HepG2 (cell line): Measurements from ENCODE around the gene CEMP1. TPM values are rescaled to one million over a fixed set of nuclear protein-coding genes. Genes with fewer than 3 reads are reported as not detected.
A peak's percentile ranks its signal among the peaks of the same experiment; 100 is the strongest.

Source experiments
- AHR ChIP-seq: IDR thresholded peaks from 2 replicates; pipeline ENCODE4 v1.6.1; 2018; ENCODE audit warnings: missing genetic modification reagents, missing compliant biosample characterization
- FOXA3 ChIP-seq: IDR thresholded peaks from 2 replicates; pipeline ENCODE4 v1.6.1; 2016; ENCODE audit warnings: missing genetic modification reagents, missing compliant biosample characterization
- NFE2L2 ChIP-seq: fragments of 150-350 bp; IDR thresholded peaks from 2 replicates; pipeline ENCODE4 v1.6.1; 2014; ENCODE audit warnings: low read length
- NFIC ChIP-seq: IDR thresholded peaks from 2 replicates; pipeline ENCODE4 v1.6.1; 2012; ENCODE audit warnings: mild to moderate bottlenecking, low read length, inconsistent platforms
- RBM22 ChIP-seq: fragments of 200-400 bp; formaldehyde crosslinking; optimal IDR thresholded peaks from 2 replicates; pipeline ENCODE3; 2017; ENCODE audit warnings: mild to moderate bottlenecking, low read length, moderate library complexity
- SALL2 ChIP-seq: sonication (generic); formaldehyde crosslinking; IDR thresholded peaks from 2 replicates; pipeline ENCODE4 v1.8.1; 2023; ENCODE audit warnings: mild to moderate bottlenecking, missing genetic modification reagents, inconsistent platforms
- SIN3B ChIP-seq: fragments of 150-350 bp; IDR thresholded peaks from 2 replicates; pipeline ENCODE4 v1.6.1; 2014; ENCODE audit warnings: low read length
- SMAD3 ChIP-seq: sonication (generic); formaldehyde crosslinking; IDR thresholded peaks from 2 replicates; pipeline ENCODE4 v1.4.0; 2020; ENCODE audit warnings: missing genetic modification reagents
- SNAI1 ChIP-seq: sonication (generic); formaldehyde crosslinking; IDR thresholded peaks from 2 replicates; pipeline ENCODE4 v1.5.0; 2020; ENCODE audit warnings: mild to moderate bottlenecking, missing genetic modification reagents, borderline replicate concordance
- SPEN ChIP-seq: sonication (generic); formaldehyde crosslinking; IDR thresholded peaks from 2 replicates; pipeline ENCODE4 v1.5.1; 2020; ENCODE audit warnings: low read depth, mild to moderate bottlenecking, missing genetic modification reagents
- TBX3 ChIP-seq: fragments of 450-650 bp; IDR thresholded peaks from 2 replicates; pipeline ENCODE4 v1.6.1; 2017; ENCODE audit warnings: antibody characterized with exemption, mild to moderate bottlenecking, inconsistent platforms, borderline replicate concordance
- ZC3H4 ChIP-seq: sonication (generic); formaldehyde crosslinking; IDR thresholded peaks from 2 replicates; pipeline ENCODE4 v1.4.0; 2020; ENCODE audit warnings: missing genetic modification reagents, borderline replicate concordance
- ZNF350 ChIP-seq: sonication (generic); formaldehyde crosslinking; IDR thresholded peaks from 2 replicates; pipeline ENCODE4 v1.4.0; 2020; ENCODE audit warnings: mild to moderate bottlenecking, low read depth, missing genetic modification reagents, borderline replicate concordance
- ZNF563 ChIP-seq: sonication (generic); formaldehyde crosslinking; IDR thresholded peaks from 2 replicates; pipeline ENCODE4 v1.8.0; 2022; ENCODE audit warnings: mild to moderate bottlenecking, moderate library complexity, missing genetic modification reagents
- ZNF672 ChIP-seq: sonication (generic); formaldehyde crosslinking; IDR thresholded peaks from 2 replicates; pipeline ENCODE4 v1.8.1; 2022; ENCODE audit warnings: missing genetic modification reagents
- ZNF709 ChIP-seq: sonication (generic); formaldehyde crosslinking; IDR thresholded peaks from 2 replicates; pipeline ENCODE4 v1.5.0; 2020; ENCODE audit warnings: mild to moderate bottlenecking, missing genetic modification reagents
- ZNF788 ChIP-seq: sonication (generic); formaldehyde crosslinking; IDR thresholded peaks from 2 replicates; pipeline ENCODE4 v1.5.0; 2020; ENCODE audit warnings: mild to moderate bottlenecking, missing genetic modification reagents, borderline replicate concordance
- ZNF883 ChIP-seq: sonication (generic); formaldehyde crosslinking; IDR thresholded peaks from 2 replicates; pipeline ENCODE4 v1.5.1; 2020; ENCODE audit warnings: mild to moderate bottlenecking, missing genetic modification reagents; ENCODE audit errors: not compliant biosample characterization
- polyA plus RNA-seq, 8 experiments: library from polyadenylated mRNA; depleted of rRNA in 3 of 8; stranded (reverse) in 7 of 8; unstranded in 1 of 8; fragments of >200 nt; fragmentation: Illumina TruSeq in 4 of 8; extraction: Trizol in 4 of 8; gene quantifications; 2 replicates each; pipeline versions ENCODE4 v1.2.1 to v1.2.3, GENCODE V29; 2011 to 2016; ENCODE audit warnings: low read depth in 4 of 8, missing spikeins in 1 of 8, mixed read lengths in 1 of 8; ENCODE audit not compliant: insufficient read depth in 1 of 8
- total RNA-seq, 5 experiments: library from RNA; depleted of rRNA; stranded (reverse); fragments of >200 nt; fragmentation: Illumina TruSeq; extraction: Trizol; gene quantifications; 2 replicates each; pipeline ENCODE4 v1.2.3, GENCODE V29; 2016; ENCODE audit warnings: low read depth in 1 of 5
- TF ChIP-seq, protein P1 (sequence below): sonication (generic); formaldehyde crosslinking; conservative IDR thresholded peaks from 2 replicates; pipeline ENCODE4 v1.8.0; 2022; ENCODE audit warnings: mild to moderate bottlenecking, moderate library complexity, missing genetic modification reagents
- TF ChIP-seq, protein P2 (sequence below): sonication (generic); formaldehyde crosslinking; conservative IDR thresholded peaks from 2 replicates; pipeline ENCODE4 v1.4.0; 2020; ENCODE audit warnings: missing genetic modification reagents
- TF ChIP-seq, protein P3 (sequence below): sonication (generic); formaldehyde crosslinking; IDR thresholded peaks from 2 replicates; pipeline ENCODE4 v1.9.0; 2021; ENCODE audit warnings: missing genetic modification reagents, borderline replicate concordance

The CEMP1 gene
- total and polyA plus RNA-seq, 2 of the 13 experiments (the other 11 are each of a cell fraction or from before 2014, with no cell fraction given): not detected

DNA sequence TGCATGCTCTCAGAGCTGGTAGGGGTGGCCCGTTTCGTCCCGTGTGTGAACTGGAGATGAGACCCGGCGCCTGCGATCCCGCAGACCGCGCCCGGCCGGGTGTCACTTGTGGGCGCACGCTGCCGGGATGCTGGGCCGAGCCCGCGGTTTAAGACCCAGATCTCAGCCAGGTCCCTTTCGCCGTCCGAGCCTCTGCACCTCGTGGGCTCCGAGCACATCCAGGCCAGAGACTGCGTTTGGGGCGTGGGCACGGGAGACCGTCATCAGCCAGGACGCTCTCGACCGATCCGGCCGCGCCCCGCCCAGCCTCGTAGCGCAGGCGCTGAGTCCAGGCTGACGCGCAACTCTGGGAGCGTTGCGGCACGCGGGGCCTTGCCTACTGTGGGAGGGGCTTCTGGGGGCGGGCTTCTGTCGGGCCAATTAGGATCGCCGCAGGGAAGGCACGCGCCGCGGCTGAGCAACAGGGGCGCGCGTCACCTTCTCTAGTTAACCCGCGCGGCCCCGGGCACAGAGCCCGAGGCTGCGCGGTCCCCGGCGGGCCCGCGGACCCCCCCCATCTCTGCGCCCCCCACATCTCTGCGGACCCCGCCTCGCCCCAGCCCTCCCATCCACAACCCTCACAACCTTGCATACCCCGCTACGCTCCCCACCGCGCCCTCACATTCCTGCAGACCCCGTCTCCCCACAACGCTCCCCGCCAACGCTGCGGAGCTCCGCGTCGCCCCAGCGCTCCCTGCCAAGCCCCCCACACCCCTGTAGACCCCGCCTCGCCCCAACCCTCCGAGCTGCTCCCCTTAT lies 687 bp upstream of the CEMP1 start (continued):
- TF ChIP-seq TBX3 (no peak), NFE2L2 (no peak), SMAD3 (CRISPR knock-in tag) (no peak), ZNF788 (CRISPR knock-in tag) (peak; percentile 93; the same call in 1 of the 2 replicates), RBM22 (peak; percentile 91), ZNF563 (peak; percentile 34; the same call in 1 of the 2 replicates), ZNF350 (CRISPR knock-in tag) (no peak), ZNF672 (CRISPR knock-in tag) (0 out of 2 replicates have a peak, but pooled peaks have one; percentile 21), ZNF883 (peak; percentile 53), SPEN (CRISPR knock-in tag) (peak; percentile 78), NFIC (0 out of 2 replicates have a peak, but pooled peaks have one; percentile 34), SIN3B (no peak), AHR (CRISPR knock-in tag) (no peak), ZC3H4 (CRISPR knock-in tag) (no peak), SALL2 (CRISPR knock-in tag) (no peak), ZNF709 (CRISPR knock-in tag) (0 out of 2 replicates have a peak, but pooled peaks have one; percentile 38), SNAI1 (CRISPR knock-in tag) (no peak), FOXA3 (CRISPR knock-in tag) (peak; percentile 62)
- TF ChIP-seq, protein P1, sequence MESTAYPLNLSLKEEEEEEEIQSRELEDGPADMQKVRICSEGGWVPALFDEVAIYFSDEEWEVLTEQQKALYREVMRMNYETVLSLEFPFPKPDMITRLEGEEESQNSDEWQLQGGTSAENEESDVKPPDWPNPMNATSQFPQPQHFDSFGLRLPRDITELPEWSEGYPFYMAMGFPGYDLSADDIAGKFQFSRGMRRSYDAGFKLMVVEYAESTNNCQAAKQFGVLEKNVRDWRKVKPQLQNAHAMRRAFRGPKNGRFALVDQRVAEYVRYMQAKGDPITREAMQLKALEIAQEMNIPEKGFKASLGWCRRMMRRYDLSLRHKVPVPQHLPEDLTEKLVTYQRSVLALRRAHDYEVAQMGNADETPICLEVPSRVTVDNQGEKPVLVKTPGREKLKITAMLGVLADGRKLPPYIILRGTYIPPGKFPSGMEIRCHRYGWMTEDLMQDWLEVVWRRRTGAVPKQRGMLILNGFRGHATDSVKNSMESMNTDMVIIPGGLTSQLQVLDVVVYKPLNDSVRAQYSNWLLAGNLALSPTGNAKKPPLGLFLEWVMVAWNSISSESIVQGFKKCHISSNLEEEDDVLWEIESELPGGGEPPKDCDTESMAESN (CRISPR knock-in tag): peak; percentile 42; the same call in 1 of the 2 replicates
- TF ChIP-seq, protein P2, sequence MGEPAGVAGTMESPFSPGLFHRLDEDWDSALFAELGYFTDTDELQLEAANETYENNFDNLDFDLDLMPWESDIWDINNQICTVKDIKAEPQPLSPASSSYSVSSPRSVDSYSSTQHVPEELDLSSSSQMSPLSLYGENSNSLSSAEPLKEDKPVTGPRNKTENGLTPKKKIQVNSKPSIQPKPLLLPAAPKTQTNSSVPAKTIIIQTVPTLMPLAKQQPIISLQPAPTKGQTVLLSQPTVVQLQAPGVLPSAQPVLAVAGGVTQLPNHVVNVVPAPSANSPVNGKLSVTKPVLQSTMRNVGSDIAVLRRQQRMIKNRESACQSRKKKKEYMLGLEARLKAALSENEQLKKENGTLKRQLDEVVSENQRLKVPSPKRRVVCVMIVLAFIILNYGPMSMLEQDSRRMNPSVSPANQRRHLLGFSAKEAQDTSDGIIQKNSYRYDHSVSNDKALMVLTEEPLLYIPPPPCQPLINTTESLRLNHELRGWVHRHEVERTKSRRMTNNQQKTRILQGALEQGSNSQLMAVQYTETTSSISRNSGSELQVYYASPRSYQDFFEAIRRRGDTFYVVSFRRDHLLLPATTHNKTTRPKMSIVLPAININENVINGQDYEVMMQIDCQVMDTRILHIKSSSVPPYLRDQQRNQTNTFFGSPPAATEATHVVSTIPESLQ: no peak
- TF ChIP-seq, protein P3, sequence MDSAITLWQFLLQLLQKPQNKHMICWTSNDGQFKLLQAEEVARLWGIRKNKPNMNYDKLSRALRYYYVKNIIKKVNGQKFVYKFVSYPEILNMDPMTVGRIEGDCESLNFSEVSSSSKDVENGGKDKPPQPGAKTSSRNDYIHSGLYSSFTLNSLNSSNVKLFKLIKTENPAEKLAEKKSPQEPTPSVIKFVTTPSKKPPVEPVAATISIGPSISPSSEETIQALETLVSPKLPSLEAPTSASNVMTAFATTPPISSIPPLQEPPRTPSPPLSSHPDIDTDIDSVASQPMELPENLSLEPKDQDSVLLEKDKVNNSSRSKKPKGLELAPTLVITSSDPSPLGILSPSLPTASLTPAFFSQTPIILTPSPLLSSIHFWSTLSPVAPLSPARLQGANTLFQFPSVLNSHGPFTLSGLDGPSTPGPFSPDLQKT: no peak
